Measurements from ENCODE around the gene KRT23. TPM values are rescaled to one million over a fixed set of nuclear protein-coding genes. Genes with fewer than 3 reads are reported as not detected.

The KRT23 gene
- total RNA-seq, 1 experiment from 2014 or later: 0.07 TPM

- DNase-seq (ENCODE audit: extremely low read depth, low read depth): no peak
Measured at GRCh38 chr17:40873801-40874200, 63.6 kb downstream of the KRT23 start.

- no peak for DNase-seq (ENCODE audit: extremely low read depth, low read depth)
Measured at GRCh38 chr17:40873255-40873654, 64.2 kb downstream of the KRT23 start.

Other genes starting within 250 kb of the KRT23 start
- not detected in 2 replicates for gene KRT24, start 233.9 kb downstream of the KRT23 start, total RNA-seq (2014; rRNA removed; shearing (Covaris generic))
- gene KRT25, start 182.3 kb downstream of the KRT23 start, total RNA-seq (2014; rRNA removed; shearing (Covaris generic)): not detected in 2 replicates
- gene KRT26, start 165.4 kb downstream of the KRT23 start, total RNA-seq (2014; rRNA removed; shearing (Covaris generic)): not detected in 2 replicates
- gene KRT27, start 155.1 kb downstream of the KRT23 start, total RNA-seq (2014; rRNA removed; shearing (Covaris generic)): not detected in 2 replicates
- not detected in 2 replicates for gene KRT28, start 137.7 kb downstream of the KRT23 start, total RNA-seq (2014; rRNA removed; shearing (Covaris generic))
- gene KRT10, start 115.0 kb downstream of the KRT23 start, total RNA-seq (2014; rRNA removed; shearing (Covaris generic)): 36.8 and 38.4 TPM in 2 replicates
- not detected in 2 replicates for gene KRT12, start 70.4 kb downstream of the KRT23 start, total RNA-seq (2014; rRNA removed; shearing (Covaris generic))
- not detected in 2 replicates for gene KRT20, start 52.4 kb downstream of the KRT23 start, total RNA-seq (2014; rRNA removed; shearing (Covaris generic))
- gene KRT39, start 29.3 kb upstream of the KRT23 start, total RNA-seq (2014; rRNA removed; shearing (Covaris generic)): not detected in 2 replicates
- not detected in 2 replicates for gene KRT40, start 46.7 kb upstream of the KRT23 start, total RNA-seq (2014; rRNA removed; shearing (Covaris generic))
- gene KRTAP3-3, start 56.5 kb upstream of the KRT23 start, total RNA-seq (2014; rRNA removed; shearing (Covaris generic)): not detected in 2 replicates
- gene KRTAP3-2, start 62.3 kb upstream of the KRT23 start, total RNA-seq (2014; rRNA removed; shearing (Covaris generic)): not detected in 2 replicates
- gene KRTAP3-1, start 71.5 kb upstream of the KRT23 start, total RNA-seq (2014; rRNA removed; shearing (Covaris generic)): not detected in 2 replicates
- not detected in 2 replicates for gene KRTAP1-5, start 89.6 kb upstream of the KRT23 start, total RNA-seq (2014; rRNA removed; shearing (Covaris generic))
- not detected in 2 replicates for gene KRTAP1-4, start 92.5 kb upstream of the KRT23 start, total RNA-seq (2014; rRNA removed; shearing (Covaris generic))
- gene KRTAP1-3, start 97.2 kb upstream of the KRT23 start, total RNA-seq (2014; rRNA removed; shearing (Covaris generic)): not detected in 2 replicates
- gene KRTAP1-1, start 103.8 kb upstream of the KRT23 start, total RNA-seq (2014; rRNA removed; shearing (Covaris generic)): not detected in 2 replicates
- not detected in 2 replicates for gene KRTAP2-1, start 109.7 kb upstream of the KRT23 start, total RNA-seq (2014; rRNA removed; shearing (Covaris generic))
- gene KRTAP2-2, start 117.6 kb upstream of the KRT23 start, total RNA-seq (2014; rRNA removed; shearing (Covaris generic)): not detected in 2 replicates
- not detected in 2 replicates for gene KRTAP2-3, start 122.5 kb upstream of the KRT23 start, total RNA-seq (2014; rRNA removed; shearing (Covaris generic))
- not detected in 2 replicates for gene KRTAP2-4, start 128.2 kb upstream of the KRT23 start, total RNA-seq (2014; rRNA removed; shearing (Covaris generic))
- gene KRTAP4-7, start 146.5 kb upstream of the KRT23 start, total RNA-seq (2014; rRNA removed; shearing (Covaris generic)): not detected in 2 replicates
- not detected in 2 replicates for gene KRTAP4-8, start 160.5 kb upstream of the KRT23 start, total RNA-seq (2014; rRNA removed; shearing (Covaris generic))
- gene KRTAP4-16, start 164.6 kb upstream of the KRT23 start, total RNA-seq (2014; rRNA removed; shearing (Covaris generic)): not detected in 2 replicates
- gene KRTAP4-9, start 167.7 kb upstream of the KRT23 start, total RNA-seq (2014; rRNA removed; shearing (Covaris generic)): not detected in 2 replicates
- gene KRTAP4-11, start 180.7 kb upstream of the KRT23 start, total RNA-seq (2014; rRNA removed; shearing (Covaris generic)): not detected in 2 replicates
- not detected in 2 replicates for gene KRTAP4-12, start 186.5 kb upstream of the KRT23 start, total RNA-seq (2014; rRNA removed; shearing (Covaris generic))
- not detected in 2 replicates for gene KRTAP4-6, start 202.9 kb upstream of the KRT23 start, total RNA-seq (2014; rRNA removed; shearing (Covaris generic))
- gene KRTAP4-5, start 212.2 kb upstream of the KRT23 start, total RNA-seq (2014; rRNA removed; shearing (Covaris generic)): not detected in 2 replicates
- not detected in 2 replicates for gene KRTAP4-4, start 223.1 kb upstream of the KRT23 start, total RNA-seq (2014; rRNA removed; shearing (Covaris generic))
- gene KRTAP4-3, start 230.6 kb upstream of the KRT23 start, total RNA-seq (2014; rRNA removed; shearing (Covaris generic)): not detected in 2 replicates
- gene KRTAP4-2, start 240.6 kb upstream of the KRT23 start, total RNA-seq (2014; rRNA removed; shearing (Covaris generic)): not detected in 2 replicates
- gene KRTAP4-1, start 247.3 kb upstream of the KRT23 start, total RNA-seq (2014; rRNA removed; shearing (Covaris generic)): 0.17 TPM in 1 of 2 replicates, not detected in the other